Raji (cell line): ENCODE measurements around the gene C16orf82.

Experiments
- POLR2A ChIP-seq: IDR thresholded peaks from 2 replicates; pipeline ENCODE4 v1.6.1; 2011; ENCODE audit warnings: low read depth, low read length, control low read depth; ENCODE audit not compliant: insufficient read depth

C16orf82 gene

GRCh38 chr16:27109666-27110523, 43.2 kb downstream of the C16orf82 start:
- no peak for TF ChIP-seq POLR2A

- no peak for TF ChIP-seq POLR2A
These were observed 43.8 kb downstream of the C16orf82 start for GRCh38 chr16:27110524-27110896.

- TF ChIP-seq POLR2A, result no peak
These were observed 44.8 kb downstream of the C16orf82 start for GRCh38 chr16:27111486-27111885.

DNA sequence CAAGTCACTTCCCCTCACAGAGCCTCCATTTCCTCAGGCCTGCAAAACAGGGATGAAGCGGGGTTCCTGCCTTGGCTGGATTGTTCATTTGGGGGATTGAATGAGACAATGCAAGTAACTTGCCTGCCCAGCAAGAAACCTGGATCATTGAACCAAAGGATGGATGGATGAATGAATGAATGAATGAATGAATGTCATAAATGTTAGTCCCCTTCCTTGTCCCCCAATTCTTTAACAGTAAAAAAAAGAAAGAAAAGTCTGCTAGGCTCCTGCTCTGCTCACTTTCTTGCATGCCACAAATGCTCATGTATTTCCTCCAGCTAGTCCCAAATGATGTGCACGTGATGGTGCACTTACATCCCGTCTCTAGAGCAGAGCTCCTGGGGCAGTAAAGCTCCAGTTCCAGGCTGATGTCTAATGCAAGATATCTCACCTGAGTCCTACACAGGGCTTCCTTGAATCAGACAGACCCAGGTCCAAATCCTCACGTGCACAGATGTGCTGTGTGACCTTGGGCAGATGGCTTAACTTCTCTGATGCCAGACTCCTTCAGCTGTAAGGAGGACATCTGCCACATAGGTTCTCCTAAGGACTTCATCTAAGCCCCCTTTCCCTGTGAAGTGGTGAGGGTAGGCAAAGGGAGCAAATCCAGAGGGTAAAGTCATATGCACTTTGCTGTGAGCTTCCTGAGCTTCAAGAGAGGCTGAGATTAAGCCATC, 45.5 kb downstream of the C16orf82 start:
- TF ChIP-seq POLR2A, result no peak

DNA sequence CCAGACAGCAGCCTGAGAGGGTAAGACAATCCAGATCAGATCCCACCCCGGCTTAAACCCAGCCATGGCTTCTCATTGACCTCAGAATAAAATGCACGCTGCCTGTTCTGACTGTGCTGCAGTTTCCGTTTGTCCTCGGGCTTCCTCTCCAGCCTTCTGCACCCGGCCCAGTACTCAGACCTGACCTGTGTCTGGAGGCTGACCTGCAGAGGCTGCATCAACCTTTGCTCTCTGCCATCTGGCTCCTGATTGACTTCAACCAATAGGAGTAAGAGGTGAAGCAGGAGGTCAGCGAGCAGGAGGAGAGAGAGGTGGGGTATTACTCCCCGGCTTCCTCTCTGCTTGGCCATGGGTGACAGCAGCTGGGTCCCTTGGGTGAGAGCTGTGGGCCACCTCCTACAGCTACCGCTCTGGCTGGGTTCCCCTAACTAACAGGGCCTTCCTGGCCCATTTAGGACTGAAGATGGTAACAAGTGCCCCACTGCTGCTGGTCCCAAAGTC, 46.7 kb downstream of the C16orf82 start:
- TF ChIP-seq POLR2A, result no peak

DNA sequence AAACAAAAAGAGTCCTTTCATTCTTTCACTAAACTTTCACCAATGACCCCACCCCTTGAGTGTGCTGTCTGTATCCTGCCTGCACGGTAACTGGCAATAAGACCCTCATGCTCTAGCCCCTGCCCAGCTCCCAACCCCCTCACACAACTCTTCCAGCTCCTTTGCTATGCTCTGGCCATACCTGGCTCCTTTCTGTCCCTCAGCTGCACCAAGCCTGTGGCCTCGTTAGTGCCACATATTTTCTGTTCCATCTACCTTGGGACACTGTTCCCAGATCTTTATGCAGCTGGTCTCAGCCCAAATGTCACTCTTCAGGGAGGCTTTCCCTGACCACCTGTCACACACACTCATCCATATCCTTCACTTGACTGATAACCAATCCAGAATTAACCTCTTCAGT, 47.3 kb downstream of the C16orf82 start:
- TF ChIP-seq POLR2A, result no peak

DNA sequence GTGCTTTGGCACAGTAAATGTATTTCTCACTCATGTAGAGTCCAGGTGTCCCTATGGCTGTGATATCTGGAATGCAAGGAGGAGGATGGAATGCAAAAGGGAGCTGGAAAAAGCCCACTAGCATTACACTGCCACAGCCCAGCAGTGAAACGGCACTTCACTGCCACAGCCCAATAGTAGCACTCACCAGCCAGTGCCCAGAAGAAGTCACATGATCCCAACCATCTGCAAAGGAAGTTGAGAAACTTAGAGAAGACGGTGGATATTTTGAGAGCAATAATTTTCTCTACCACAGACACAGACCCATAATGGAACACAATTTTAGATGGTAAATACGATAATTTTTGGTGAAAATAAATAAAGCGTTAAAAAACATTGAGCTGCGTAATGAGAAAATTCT, 51.8 kb downstream of the C16orf82 start:
- no peak for TF ChIP-seq POLR2A
